Heart left ventricle (tissue), 13 donors: ENCODE measurements around the gene NCOA3.

Experiments used
- CTCF ChIP-seq, 12 donors: fragments of 200-600 bp; sonication (generic) in 4 of 12; IDR thresholded peaks; one replicate each; pipeline versions ENCODE4 v1.5.0 to v1.8.0; 2018 to 2022; ENCODE audit warnings: antibody characterized with exemption in 12 of 12, mild to moderate bottlenecking in 5 of 12
- POLR2A ChIP-seq, 2 donors: fragments of 450-650 bp; IDR thresholded peaks; one replicate each; pipeline ENCODE4 v1.6.1; 2017; ENCODE audit warnings: antibody characterized with exemption in 2 of 2, mild to moderate bottlenecking in 2 of 2, moderate library complexity in 2 of 2
- donor health status: ischemic (EF 13 %, LVEDD 7.1; RV severe dilation, severe dysfunction).
- donor health status: DM: no; HTN: yes; CAD: no.
- donor health status: DM: no; HTN: no; CAD: no.
- donor health status: ischemic (EF 25% LVEDD 6.9; RV normal size, moderate dysfunction).
- donor health status: ischemic (EF 25% LVEDD 5.7; RV mildly dilated, moderate dysfunction).
- donor health status: ischemic (EF 35%, LVEDD 5.7; RV mildly dilated, moderate dysfunction).
- donor health status: nonischemic (EF 11% LVEDD 7.7; RV severe dilation, severe dysfunction).
- donor health status: DM: yes; HTN: yes; CAD: no.
- donor health status: PGD.
- donor health status: ischemic (EF 29% LVEDD 5.4; RV normal size, mild dysfunction).
- donor health status: nonischemic (EF 23%, LVEDD 6.1; RV moderate dilation, normal function).

- TF ChIP-seq POLR2A (IDR thresholded peaks at IDR 0.05) (no peak), CTCF (IDR thresholded peaks at IDR 0.05) (no peak)
These were observed 159.5 kb downstream of the NCOA3 start for GRCh38 chr20:47660983-47661700.
